Stimulated activated CD8-positive, alpha-beta memory T cell treated with anti-CD3 and anti-CD28 coated beads, Interleukin-15, amount 100 ng/mL, for 1 hour (primary cell): ENCODE measurements around the gene SELPLG.
"Not testable (repeated sequence)": the region's sequence is repeated elsewhere in the genome, so short reads cannot be mapped to it uniquely, and the experiment has no call there.

Source experiments
- DNase-seq: peaks from one replicate; pipeline ENCODE4 v3.0.0-alpha.2; 2020; ENCODE audit warnings: low read depth

SELPLG gene

DNA sequence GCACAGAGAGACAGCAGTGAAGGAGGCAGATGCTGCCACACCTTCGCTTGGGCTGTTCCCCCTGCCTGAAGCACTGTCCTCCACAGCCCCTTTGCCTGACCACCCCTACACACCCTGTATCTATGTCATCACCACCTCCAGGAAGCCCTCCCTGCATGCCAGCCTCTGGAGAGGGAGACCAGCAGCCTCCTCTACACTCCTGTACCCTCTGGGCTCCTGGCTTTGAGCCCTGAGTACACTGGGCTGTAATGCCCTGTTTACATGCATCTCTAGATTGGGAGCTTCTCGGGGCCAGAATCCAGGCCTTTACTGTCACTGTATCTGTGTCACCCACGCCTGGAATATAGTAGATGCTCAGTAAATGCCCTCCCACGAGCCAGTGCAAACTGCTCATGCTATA is 30.0 kb downstream of the SELPLG start:
- no peak for DNase-seq

GRCh38 chr12:108602976-108603704 is 30.6 kb downstream of the SELPLG start:
- no peak for DNase-seq

- DNase-seq, result no peak
These were observed 31.4 kb downstream of the SELPLG start for GRCh38 chr12:108602209-108602705.

DNA sequence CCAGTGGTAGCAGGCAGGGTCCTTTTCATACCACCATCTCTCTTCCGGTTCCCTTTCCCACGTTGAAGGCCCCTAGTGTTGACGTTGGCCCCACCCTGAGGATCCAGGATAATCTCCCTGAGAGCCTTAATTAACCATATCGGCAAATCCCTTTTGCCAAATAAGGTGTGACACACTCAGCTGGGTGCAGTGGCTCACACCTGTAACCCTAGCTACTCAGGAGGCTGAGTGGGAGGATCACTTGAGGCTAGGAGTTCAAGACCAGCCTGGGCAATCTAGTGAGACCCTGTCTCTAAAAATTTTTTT is 33.0 kb downstream of the SELPLG start:
- no peak for DNase-seq

DNA sequence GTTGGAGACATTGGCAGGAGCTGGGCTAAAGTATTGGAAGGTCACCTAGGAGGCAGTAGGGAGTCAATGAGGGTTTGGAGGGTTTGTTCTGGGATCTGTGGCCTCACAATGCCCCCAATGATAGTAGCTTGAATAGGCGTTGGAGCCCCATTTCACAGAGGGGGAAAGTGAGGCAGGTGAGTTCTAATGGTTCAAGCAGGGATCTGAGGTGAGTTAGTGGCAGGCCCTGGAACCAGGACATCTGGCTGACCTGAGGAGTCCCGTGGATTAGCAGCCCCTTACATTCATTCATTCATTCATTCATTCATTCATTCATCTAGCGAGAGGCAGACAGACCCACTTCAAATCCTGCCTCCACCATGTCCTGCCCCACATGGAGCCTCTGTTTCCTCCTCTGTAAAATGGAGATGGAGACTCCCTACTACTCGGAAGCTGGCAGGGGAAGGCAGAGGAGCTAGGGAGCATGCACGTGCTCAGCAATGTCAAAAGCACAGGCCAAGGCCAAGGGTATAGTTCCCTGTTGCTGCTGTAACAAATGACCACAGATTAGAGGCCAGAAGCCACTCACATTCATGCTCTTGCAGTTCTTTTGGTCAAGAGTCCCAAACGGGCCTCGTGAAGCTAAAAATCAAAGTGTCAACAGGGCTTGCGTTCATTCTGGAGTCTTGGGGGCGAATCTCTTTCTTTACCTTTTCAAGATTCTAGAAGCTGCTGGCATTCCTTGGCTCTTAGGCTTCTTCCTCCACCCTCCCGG is 33.6 kb downstream of the SELPLG start:
- no peak for DNase-seq

DNA sequence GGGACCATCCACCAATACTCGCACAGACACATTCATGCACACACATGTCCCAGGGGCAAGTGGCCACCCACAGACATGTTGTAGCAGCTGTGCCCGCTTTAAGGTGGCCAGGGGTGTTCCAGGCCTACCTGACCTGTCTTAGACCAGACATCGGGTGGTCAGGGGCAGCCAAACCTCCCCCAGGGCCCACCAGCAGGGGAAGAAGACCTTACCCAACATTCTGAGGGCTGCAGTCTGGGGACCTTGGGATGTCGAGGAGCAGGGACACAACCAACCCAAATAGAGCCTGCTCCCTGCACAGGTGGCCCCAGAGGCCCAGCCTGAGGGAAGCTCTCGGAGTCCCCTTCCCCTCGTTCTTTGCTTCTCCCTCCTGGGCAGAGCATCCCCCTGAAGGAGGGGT is 34.2 kb downstream of the SELPLG start:
- DNase-seq, result no peak

DNA sequence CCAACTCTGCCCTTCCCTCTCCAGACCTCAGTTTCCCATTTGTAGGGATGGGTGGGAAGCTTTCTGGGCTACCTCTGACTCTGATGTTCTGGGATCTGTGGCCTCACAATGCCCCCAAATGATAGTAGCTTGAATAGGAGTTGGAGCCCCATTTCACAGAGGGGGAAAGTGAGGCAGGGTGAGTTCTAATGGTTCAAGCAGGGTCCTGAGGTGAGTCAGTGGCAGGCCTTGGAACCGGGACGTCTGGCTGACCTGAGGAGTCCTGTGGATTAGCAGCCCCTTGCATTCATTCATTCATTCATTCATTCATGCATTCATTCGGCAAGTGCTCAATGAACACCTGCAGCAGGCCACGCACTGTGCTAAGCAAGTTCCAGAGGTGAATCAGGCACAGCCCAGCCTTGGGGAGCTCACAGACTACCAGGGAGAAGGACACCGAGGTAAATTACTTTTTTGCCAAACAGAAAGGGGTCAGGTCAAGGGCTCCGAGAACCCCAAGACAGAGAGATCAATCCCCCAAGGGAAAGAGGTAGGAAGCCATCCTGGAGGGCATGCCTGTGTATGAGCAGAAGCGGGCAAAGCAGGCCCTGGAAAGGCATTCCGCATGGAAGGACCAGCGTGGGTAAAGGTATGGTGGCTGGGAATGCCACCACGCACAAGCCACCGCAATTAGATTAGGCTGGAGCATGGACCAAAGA is 35.0 kb downstream of the SELPLG start:
- no peak for DNase-seq

GRCh38 chr12:108597559-108598471 is 35.9 kb downstream of the SELPLG start, which contains the start of gene TMEM119:
TSS of gene TMEM119 (minus strand) at chr12:108598084. CDS start at chr12:108592383, 5,701 bp downstream.
- DNase-seq, result no peak

DNA sequence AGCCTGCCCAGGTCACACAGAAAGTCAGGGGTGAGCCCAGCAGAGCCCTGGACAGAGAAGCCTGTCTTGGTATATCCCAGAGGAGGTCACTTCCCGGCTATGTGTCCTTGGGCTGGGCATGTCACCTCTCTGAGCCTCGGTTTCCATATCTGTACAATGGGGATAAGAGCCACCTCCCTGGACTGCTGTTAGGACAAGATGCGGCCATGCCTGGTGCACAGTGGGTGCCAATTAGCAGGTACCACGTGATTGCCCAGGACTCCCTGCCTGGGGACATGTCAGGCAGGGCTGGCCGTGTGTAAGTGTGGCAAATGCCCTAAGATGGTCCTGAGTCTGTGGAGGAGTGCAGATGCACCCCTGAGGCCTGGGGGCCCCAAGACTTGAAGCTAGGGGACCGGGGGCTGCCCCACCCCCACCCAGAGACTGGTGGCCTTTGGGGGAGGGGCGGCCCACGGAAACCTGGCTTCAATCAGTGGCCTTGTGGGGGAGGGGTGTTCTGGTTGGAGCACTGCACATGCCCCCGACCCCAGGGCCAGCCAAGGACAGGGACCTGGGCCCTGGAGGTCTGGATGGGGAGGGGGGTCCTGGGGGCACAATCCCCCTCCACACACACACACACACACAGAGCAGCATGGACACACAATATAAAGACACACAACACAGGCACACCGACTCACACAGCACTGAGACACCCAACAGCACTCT is 36.7 kb downstream of the SELPLG start:
- DNase-seq, result no peak

- no peak for DNase-seq
These were observed 37.7 kb downstream of the SELPLG start for GRCh38 chr12:108595711-108596647.

- DNase-seq, result no peak
These were observed 38.6 kb downstream of the SELPLG start for GRCh38 chr12:108594960-108595710.

GRCh38 chr12:108594323-108594903 is 39.3 kb downstream of the SELPLG start:
- no peak for DNase-seq

DNA sequence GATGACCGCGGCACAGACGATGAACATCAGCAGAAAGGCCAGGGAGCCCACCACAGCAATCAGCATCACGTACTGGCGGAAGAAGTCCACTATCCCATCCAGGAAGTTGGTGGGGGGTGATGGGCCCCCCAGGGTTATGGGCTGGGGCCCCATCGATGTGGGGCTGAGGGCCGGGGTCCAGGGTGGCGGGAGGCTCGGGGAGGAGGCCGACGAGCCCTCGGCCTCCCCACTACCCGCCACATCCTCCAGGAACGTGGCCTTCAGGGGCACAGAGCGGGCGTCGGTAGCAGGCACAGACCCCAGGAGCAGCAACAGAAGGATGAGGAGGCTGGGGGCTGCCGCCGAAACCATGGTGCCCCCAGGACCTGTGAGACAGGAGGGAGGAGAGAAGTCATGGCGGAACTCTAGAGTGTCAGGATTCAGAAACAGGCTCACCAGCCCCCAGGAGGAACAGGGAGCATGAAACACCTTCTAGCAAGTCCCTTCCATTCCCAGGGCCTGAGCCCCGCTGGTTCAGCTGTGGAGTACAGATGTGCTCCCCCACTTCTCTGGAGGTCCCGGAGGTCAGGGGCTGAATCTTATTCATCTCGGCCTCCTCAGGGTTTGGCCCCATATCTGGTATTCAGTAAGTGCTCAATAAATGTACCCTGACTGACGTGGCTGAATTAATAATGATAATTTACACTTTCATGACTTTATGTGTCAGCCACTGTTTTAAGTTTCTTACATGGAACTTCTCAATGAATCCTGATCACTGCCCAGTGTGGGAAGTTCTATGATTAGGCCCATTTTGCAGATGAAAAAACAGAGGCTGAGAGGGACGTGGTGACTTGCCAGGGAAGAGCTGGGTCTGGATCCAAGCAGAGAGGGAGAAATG is 41.4 kb downstream of the SELPLG start:
- DNase-seq, result no peak

GRCh38 chr12:108591267-108591980 is 42.3 kb downstream of the SELPLG start:
- DNase-seq, result no peak

DNA sequence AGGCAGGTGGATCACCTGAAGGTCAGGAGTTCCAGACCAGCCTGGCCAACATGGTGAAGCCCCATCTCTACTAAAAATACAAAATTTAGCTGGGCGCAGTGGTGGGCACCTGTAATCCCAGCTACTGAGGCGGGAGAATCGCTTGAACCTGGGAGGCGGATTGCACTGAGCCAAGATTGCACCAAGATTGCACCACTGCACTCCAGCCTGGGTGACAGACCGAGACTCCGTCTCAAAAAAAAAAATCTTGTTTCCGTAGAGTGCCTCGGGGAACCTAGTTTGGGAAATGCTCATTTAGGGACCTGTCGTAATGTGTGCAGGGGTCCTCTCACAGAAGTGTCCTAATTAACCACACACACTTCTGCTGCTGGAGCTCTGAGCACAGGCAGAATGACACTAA is 43.2 kb downstream of the SELPLG start:
- DNase-seq, result not testable (repeated sequence)

GRCh38 chr12:108589840-108590229 is 43.9 kb downstream of the SELPLG start:
- no peak for DNase-seq
